NCI-H460 (cell line): ENCODE data around the gene KDM1B. TPM values are rescaled to one million over a fixed set of nuclear protein-coding genes. Genes with fewer than 3 reads are reported as not detected.

ENCODE experiments used
- DNase-seq: peaks from one replicate; pipeline ENCODE4 v3.0.0-alpha.2; 2016; ENCODE audit warnings: low read depth; ENCODE audit errors: extremely low read depth
- small RNA-seq, 2 experiments: library from RNA; depleted of rRNA; stranded (forward); fragments of <200 nt; gene quantifications; one replicate each; pipeline ENCODE3, GENCODE V24; 2014
- total RNA-seq: library from RNA; depleted of rRNA; stranded (reverse); fragments of >200 nt; shearing (Covaris generic); gene quantifications from 2 replicates; pipeline ENCODE4 v1.2.3, GENCODE V29; 2014; rRNA removed

KDM1B gene
- total RNA-seq, 1 experiment from 2014 or later, result 6.9 TPM

DNA sequence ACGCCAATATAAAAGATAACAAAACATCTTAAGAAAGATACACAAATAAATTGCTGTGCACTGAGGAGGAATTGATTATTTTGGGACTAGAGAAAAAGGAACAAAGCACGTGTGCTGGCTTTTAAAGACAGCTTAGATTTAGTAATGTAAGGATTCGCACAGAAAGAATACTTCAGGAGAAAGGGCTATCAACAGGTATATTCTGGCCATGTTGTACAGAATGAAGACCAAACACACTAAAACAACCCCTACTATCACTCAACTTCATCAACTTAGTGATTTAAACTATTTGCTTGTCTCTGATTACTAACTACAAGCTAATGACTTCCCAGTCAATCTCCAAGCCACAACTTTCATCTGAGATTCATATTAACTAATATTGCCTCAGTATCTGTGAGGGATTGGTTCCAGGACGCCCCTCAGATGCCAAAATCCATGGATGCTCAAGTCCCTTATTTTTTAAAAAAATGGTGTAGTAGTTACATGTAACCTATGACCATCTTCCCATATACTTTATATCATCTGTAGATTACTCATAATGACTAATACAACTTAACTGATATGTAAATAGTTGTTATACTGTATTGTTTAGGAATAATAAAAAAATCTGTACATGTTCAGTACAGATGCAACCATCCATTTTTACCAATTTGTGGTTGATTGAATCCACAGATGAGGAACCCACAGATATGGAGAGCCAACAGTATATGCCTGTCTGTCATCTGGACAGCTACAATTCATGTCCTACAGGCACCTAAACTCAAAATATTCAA, 104.6 kb downstream of the KDM1B start:
- no peak for DNase-seq

DNA sequence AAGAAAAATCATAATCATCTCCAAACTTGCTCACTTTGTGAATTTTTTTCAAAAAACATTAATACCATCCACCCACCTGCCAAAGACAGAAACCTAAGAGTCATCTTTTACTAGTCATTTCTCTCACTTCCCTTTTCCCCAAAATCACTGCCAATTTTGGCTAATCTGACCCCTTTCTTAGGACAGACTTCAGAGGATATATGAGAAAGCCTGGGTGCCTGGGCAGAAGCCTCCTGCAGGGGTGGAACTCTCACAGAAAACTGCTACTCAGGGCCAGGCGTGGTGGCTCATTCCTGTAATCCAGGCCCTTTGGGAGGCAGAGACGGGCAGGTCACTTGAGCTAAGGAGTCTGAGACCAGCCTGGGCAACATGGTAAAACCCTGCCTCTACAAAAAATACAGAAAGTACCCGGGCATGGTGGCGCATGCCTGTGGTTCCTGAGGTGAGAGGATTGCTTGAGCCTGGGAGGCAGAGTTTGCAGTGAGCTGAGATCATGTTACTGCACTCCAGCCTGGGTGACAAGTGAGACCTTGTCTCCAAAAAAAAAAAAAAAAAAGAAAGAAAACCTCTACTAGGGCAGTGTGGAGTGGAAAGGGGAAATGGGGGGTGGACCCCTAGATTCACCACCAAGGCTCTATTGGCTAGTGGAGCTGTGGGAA, 105.4 kb downstream of the KDM1B start:
- no peak for DNase-seq

DNA sequence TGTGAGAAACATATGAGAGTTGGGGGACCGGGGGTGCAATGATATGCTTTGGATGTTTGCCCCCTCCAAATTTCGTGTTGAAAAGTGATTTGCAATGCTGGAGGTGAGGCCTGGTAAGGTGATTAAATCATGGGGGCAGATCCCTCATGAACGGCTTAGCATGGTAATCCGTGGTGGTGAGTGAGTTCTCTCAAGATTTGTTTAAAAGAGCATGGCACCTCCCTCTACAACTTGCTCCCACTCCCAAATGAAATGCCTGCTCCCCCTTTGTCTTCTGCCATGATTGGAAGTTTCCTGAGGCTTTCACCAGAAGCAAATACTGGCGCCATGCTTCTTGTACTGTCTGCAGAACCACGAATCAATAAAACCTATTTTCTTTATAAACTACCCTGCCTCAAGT, 106.7 kb downstream of the KDM1B start:
- no peak for DNase-seq

DNA sequence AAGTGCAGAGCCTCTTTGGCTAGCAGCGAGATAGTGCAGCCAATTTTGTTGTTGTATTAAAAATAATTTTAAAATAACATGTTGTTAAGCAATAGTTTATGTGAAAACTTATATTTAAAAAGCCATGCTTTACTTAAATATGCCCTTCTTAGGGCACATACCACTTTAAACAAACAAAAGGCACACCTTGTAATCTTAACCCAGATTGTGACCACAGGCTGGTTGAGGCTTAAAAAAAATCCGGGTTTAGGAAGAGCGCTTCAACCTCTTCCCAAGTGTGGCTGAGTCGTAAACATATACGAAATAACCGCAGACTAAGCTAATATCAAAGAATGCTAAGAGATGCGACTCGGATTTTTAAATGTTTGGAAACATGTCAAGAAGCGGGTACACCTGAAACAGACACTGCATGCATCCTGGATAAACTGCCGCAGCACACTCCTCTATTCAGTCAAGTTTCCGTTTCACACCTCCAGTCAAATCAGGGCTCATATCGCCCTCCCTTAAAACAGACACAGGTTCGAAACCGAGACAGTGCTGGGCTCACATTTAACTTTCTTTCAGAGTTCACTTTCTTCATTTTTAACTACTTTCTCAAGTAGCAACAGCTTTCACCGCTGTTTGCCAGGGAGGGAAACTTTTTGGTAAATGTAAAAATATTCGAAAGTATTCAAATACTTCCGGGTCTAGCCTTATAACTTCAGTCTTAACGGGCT, 107.6 kb downstream of the KDM1B start:
- no peak for DNase-seq

DNA sequence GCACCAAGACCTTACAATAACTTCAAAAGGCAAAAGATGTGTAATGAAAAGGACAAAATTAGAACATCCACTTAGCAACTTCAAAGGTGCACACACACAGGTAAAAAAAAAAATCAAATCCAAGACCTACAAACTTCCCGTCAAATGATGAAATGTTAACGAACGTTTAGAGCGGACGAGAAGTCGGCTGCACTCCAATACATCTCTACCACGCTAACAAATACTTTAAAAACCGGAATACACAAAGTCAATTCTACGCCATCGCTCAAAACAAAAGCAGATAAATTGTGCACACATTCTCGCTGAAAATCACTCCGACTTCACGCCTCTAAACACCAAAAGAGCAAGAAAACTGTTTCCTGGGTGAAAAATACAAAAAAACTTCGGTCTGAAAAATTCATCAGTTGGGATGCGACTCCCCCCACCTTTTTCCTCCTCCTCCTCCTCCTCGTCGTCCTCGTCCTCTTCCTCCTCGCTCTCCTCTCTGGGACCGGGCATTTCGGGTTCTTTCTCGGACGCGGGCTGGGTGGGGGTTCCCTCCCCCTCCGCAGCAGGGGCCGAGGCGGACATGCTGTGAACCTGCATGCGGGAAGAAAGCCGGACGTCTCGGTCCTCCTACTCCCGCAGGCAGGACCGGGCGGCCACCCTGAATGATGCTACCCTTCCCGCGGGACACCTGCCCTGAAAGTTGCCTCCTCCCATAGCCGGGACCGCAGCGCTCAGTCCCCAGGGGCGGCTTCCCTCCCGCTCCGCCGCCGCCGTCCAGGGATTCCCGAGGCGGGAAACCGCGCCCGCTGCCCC, 108.4 kb downstream of the KDM1B start:
- DNase-seq, result no peak

DNA sequence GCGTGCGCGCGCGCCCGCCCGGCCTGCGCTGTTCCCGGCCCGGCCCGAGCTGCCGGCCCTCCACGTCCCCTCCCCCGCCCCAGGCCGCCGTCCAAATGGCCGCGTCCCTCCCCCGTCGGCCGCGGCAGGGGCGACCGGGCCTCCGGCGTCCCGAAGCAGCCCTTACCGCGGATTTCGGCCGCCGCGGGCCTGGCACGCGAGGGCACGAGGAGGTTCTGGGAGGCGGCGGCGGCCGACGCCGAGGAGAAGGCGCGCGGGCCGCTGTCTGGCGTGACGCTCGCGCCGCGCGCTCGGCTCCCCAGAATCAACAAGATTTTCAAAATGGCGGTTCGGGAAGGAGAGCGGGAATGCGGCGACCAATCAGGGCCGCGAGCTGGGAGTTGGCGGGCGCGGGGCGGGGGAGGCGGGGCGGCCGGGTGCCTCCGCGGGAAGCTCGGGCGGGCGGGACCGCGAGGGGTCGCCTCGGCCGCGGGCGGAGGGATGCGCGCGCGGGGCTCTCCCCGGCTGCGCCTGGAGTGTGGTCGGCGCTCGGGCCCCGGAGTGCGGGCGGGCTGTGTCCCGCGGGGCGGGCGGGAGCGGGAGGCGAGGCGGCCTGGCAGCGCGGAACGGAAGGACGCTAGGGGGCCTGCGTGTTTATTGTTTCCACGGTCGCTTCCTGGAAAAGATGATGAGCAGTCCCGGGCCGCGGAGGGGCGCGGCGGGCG, 109.1 kb downstream of the KDM1B start, which contains the start of gene DEK:
Gene DEK, minus strand, starts transcription at position 312 of the 704 bp plus-strand sequence. CDS start 543 bp downstream, outside the sequence.
- DNase-seq, result peak; percentile 69

DNA sequence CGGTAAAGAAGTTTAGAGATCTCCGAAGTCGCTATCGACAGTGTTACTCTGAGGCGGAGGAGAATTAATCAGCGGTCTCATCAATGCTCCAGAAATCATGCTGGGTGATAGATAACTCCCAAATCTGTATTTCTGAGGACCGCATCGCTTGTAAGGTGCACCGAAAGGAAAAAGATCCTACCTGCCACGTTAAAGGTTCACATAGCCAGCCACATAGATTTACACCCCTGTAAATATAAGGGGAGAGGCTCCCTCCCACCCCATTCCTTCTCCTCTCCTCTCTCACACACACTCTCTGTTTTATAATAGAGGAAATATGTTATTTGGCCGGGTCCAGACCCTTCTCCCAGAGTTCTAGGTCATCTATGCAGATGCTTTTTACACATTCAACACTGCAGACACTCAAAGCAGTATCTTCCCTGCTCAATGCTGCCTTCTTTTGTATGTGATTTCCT, 109.7 kb downstream of the KDM1B start:
- no peak for DNase-seq

DNA sequence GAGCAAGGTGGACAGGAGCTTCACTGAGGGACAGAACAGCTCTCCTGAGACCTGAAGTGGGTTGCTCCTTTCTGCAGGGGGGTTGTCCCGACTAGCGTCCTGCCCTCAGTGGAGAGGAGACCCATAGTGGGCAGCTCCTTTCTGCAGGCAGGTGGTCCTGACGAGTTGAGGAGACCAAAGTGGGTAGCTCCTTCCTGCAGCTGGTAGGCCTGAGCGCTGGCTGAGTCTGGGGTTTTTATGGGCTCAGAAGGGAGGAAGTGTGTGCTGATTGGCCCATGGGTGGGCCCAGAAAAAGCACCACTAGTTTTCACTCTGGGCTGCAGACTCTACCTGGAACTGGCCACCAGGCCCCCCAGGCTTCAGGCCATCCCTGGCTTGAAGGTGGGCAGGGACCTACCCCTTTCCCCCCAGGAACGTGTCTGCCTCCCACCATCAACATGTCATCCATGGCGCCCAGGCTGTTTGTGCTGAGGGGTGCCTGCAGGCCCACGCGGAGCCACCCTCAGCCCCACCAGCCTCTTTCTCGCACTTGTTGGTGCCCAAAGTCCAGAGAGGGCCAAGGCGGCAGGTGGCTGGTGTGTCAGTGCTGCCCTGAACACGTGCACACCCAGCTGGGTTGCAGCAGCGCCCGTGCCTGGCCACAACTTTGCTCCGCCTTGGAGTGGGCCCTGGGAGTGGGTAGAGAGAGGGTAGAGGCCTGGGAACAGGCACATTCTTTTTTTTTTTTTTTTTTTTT, 110.7 kb downstream of the KDM1B start:
- no peak for DNase-seq

DNA sequence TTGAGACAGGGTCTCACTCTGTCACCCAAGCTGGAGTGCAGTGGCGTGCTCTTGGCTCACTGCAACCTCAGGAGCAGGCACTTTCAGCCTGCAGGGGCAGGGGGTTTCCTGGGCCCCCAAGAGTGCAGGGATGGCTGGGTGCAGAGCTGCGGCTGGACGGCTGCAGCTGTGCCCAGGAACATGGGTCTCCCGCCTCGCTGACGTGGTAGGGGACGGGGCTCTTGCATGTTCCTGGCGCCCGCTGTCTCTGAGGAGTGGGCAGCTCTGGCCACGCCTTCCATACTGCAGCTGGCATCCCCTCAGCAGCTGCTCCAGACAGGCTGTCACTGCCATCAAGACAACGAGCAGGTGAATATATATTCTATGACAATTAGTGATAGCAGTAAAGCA, 111.3 kb downstream of the KDM1B start:
- no peak for DNase-seq

DNA sequence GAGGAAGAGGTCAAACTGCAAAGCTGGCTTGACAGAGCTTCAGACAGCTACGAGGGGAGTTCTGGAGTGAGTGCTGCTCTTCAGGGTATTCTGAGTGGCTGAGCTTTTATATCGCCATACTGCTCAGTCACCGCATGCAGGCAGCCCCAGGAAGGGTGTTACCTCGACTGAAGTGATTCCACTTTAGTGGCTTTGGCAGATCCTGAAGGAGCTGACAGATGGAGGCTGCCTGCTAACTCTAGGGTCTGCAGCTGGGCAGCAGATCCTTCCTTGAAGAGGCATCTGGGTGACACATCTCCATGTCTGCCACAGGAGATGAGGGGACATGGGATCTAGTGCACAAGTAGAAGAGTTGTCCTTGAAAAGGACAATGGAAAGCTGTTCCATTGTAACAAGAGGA, 112.8 kb downstream of the KDM1B start:
- DNase-seq, result no peak

DNA sequence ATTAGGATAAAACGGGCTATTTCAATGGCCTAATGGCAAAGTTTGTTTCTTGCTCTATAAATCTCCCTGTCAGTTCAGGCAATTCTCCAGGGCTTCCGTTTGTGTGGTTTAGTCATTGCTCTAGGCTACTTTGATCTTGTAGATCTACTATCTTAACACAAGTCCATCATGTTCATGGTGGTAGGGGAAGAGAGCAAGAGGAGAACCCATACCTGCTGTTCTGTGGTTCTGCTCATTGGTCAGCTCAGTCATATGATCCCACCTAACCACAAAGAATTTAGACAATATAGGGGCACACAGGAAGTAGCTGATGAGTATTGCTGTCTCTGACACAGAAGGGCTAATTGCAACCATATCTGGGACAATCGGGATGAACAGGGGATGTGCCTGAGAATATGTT, 114.0 kb downstream of the KDM1B start:
- DNase-seq, result no peak

DNA sequence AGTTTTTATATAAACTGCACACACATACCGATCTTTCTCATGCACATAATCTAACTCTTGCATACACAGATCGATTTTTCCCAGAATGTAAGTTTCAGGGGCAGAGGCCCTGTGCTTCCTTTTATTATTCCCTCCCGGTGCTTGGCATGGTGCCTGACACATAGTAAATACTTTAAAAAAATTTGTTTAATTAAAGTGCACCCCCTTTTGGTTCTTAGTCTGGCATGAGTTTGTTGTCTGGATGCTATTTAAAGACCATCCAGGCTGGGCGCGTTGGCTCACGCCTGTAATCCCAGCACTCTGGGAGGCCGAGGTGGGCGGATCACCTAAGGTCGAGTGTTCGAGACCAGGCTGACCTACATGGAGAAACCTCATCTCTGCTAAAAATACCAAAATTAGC, 114.5 kb downstream of the KDM1B start:
- DNase-seq, result no peak

DNA sequence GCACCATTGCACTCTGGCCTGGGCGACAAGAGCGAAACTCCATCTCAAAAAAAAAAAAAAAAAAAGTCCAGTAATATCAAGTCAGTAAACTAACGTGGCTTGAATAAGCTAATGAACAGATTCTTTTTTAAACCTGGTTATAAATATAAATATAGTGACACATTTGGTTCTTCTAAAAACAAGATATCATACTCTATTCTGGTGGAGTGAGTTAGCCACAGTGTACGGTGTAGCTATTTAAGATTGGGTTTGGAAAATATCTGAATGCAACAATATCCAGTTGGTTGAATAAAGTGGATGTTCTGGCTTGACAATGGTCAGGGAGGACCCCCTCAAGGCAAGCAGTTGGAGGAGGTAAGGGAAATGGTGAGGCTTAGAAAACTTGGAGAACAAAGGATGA, 115.0 kb downstream of the KDM1B start:
- DNase-seq, result no peak

Small RNA genes within 50 kb of the gene (small RNA-seq; reads per million reads assigned to genes)
- gene RF00019, result 0 reads per million in 2 experiments

Other genes starting within 250 kb of the KDM1B start
- 13.3 and 16.9 TPM in 2 replicates for gene KIF13A, start 167.8 kb upstream of the KDM1B start, total RNA-seq
- 0.82 and 0.98 TPM in 2 replicates for gene NHLRC1, start 32.7 kb upstream of the KDM1B start, total RNA-seq
- gene TPMT, start 345 bp upstream of the KDM1B start, total RNA-seq, result 12.3 and 14.0 TPM in 2 replicates
- gene DEK, start 109.1 kb downstream of the KDM1B start, total RNA-seq, result 141 and 150 TPM in 2 replicates
- gene RNF144B, start 231.9 kb downstream of the KDM1B start, total RNA-seq, result 7.7 and 11.4 TPM in 2 replicates